SK-N-MC (cell line): ENCODE measurements around the gene SLC12A5.

ENCODE experiments used
- EZH2 ChIP-seq: fragments of 200-600 bp; sonication (generic); IDR thresholded peaks from one replicate; pipeline ENCODE4 v1.6.1; 2017; ENCODE audit warnings: antibody characterized with exemption
- FOXP2 ChIP-seq: optimal IDR thresholded peaks from 2 replicates; pipeline ENCODE3; 2011; ENCODE audit warnings: mild to moderate bottlenecking, moderate library complexity; ENCODE audit not compliant: insufficient read depth; ENCODE audit errors: extremely low read length, control extremely low read depth
- POLR2AphosphoS5 ChIP-seq: IDR thresholded peaks from 2 replicates; pipeline ENCODE4 v1.6.1; 2012; ENCODE audit warnings: mild to moderate bottlenecking, low read depth, low read length, borderline replicate concordance

GRCh38 chr20:46036370-46036769 is 7.4 kb downstream of the SLC12A5 start:
- no peak for TF ChIP-seq EZH2
- no peak for TF ChIP-seq POLR2AphosphoS5
- no peak for TF ChIP-seq FOXP2
